Ovary (tissue), 3 donors: ENCODE data around the gene CDX1.

Source experiments
- EP300 ChIP-seq: sonication (generic); formaldehyde crosslinking; IDR thresholded peaks from one replicate; pipeline ENCODE4 v1.6.1; 2017; ENCODE audit warnings: antibody characterized with exemption
- POLR2A ChIP-seq: fragments of 450-650 bp; IDR thresholded peaks from one replicate; pipeline ENCODE4 v1.6.1; 2017; ENCODE audit warnings: antibody characterized with exemption, mild to moderate bottlenecking, moderate library complexity
- TF ChIP-seq, protein P1 (sequence below), 3 donors: fragments of 450-650 bp in 2 of 3; fragments of 200-600 bp in 1 of 3; IDR thresholded peaks; one replicate each; pipeline versions ENCODE4 v1.5.1 to v1.8.0; 2016 to 2022; ENCODE audit warnings: antibody characterized with exemption in 3 of 3, mild to moderate bottlenecking in 1 of 3
- donor health status: DM: no; HTN: no; CAD: no.

DNA sequence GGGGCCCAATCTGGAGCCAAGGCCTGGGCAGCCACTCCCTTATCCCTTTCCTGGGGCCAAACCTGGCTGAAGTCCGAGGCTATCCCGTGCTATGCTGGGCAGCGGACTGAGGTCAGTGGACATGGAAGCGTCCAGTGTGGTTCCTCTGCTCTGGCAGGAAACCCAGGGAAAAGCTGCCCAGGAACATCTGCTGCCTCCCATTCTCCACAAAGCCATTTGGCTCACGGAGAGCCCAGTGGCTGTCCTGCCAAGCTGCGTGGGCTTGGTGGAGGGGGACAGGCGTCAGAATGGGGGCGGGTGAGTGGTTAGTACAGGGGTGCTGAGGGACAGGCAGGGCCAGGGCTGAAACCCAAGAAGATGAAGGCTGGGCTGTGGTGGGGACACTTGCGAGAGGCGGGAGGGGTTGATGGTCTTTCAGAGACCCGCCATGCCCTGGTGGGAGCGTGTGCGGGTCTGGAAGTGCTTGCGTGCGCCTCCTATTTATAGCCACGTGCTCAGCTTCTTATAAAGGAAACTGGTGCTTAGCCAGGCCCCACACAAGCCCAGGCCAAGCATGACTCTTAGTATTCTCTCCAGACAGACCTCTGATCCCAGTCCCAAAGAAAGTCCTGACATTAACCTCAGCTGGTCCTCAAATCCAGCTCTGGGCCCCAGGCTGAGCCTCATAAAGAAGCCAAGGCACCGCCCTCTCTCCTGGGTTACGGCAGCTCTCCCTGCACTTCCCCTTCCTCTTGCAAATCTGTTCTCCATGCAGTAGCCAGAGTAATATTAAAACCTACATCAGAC is 13.9 kb downstream of the CDX1 start:
- TF ChIP-seq, protein P1, sequence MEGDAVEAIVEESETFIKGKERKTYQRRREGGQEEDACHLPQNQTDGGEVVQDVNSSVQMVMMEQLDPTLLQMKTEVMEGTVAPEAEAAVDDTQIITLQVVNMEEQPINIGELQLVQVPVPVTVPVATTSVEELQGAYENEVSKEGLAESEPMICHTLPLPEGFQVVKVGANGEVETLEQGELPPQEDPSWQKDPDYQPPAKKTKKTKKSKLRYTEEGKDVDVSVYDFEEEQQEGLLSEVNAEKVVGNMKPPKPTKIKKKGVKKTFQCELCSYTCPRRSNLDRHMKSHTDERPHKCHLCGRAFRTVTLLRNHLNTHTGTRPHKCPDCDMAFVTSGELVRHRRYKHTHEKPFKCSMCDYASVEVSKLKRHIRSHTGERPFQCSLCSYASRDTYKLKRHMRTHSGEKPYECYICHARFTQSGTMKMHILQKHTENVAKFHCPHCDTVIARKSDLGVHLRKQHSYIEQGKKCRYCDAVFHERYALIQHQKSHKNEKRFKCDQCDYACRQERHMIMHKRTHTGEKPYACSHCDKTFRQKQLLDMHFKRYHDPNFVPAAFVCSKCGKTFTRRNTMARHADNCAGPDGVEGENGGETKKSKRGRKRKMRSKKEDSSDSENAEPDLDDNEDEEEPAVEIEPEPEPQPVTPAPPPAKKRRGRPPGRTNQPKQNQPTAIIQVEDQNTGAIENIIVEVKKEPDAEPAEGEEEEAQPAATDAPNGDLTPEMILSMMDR (IDR thresholded peaks at IDR 0.05) = no peak
- TF ChIP-seq POLR2A (no peak), EP300 (no peak)
